GM12878 (cell line): ENCODE data around the gene RAB23.

Experiments used
- BCL11A ChIP-seq: IDR thresholded peaks from 2 replicates; pipeline ENCODE4 v1.6.1; 2011; ENCODE audit warnings: low read depth, low read length
- CTCF ChIP-seq, 3 experiments: IDR thresholded peaks in 2 of 3; conservative IDR thresholded peaks in 1 of 3; 2 replicates each; pipeline ENCODE4 v1.5.1; 2011; ENCODE audit warnings: low read depth in 3 of 3, low read length in 3 of 3, mild to moderate bottlenecking in 3 of 3, control low read depth in 2 of 3, moderate library complexity in 2 of 3, inconsistent platforms in 1 of 3, mixed read lengths in 1 of 3; ENCODE audit not compliant: control insufficient read depth in 2 of 3, insufficient read depth in 1 of 3; ENCODE audit errors: extremely low read depth in 1 of 3
- POLR2AphosphoS2 ChIP-seq: IDR thresholded peaks from 2 replicates; pipeline ENCODE4 v1.6.1; 2011; ENCODE audit warnings: low read depth, mild to moderate bottlenecking, low read length, improper control_type of control experiment, moderate library complexity
- SREBF1 ChIP-seq: IDR thresholded peaks from 2 replicates; pipeline ENCODE4 v1.6.1; 2012; ENCODE audit warnings: mild to moderate bottlenecking, low read length

- TF ChIP-seq POLR2AphosphoS2: no peak
- no peak for TF ChIP-seq SREBF1
- TF ChIP-seq CTCF (IDR thresholded peaks at IDR 0.05 in 2 of 3, conservative IDR thresholded peaks at IDR 0.05 in 1 of 3; ENCODE audit: control insufficient read depth in 2 of 3, extremely low read depth in 1 of 3, insufficient read depth in 1 of 3, low read depth in 3 of 3, low read length in 3 of 3): no peak
- no peak for TF ChIP-seq BCL11A
These were observed 32.1 kb upstream of the RAB23 start for GRCh38 chr6:57254055-57254717.
